Measurements from ENCODE around the gene LRP10.
A peak's percentile ranks its signal among the peaks of the same experiment; 100 is the strongest.
"Not testable (repeated sequence)": the region's sequence is repeated elsewhere in the genome, so short reads cannot be mapped to it uniquely, and the experiment has no call there.

LRP10 gene

GRCh38 chr14:22871224-22872032, at the start of gene LRP10:
Gene LRP10 (plus strand): TSS chr14:22871740. CDS start chr14:22872304, 564 bp downstream.
- Mint-ChIP-seq H3K27me3 (no peaks in the 10 kb centered on the region), H3K36me3 (ENCODE audit: low read depth) (peaks cover 15% of the 10 kb centered on the region)

GRCh38 chr14:22822016-22822570, 49.4 kb upstream of the LRP10 start:
- H3K4me3 Mint-ChIP-seq = peak overlapping the region; percentile 72
- H3K9me3 Mint-ChIP-seq = no peaks in the 10 kb centered on the region
- H3K27me3 Mint-ChIP-seq = peaks cover 10% of the 10 kb centered on the region
- no peaks in the 10 kb centered on the region for H3K36me3 Mint-ChIP-seq (ENCODE audit: low read depth)
- peaks cover 39% of the 10 kb centered on the region for H3K4me1 Mint-ChIP-seq (ENCODE audit: low read depth)
- no peak overlapping the region for H3K27ac Mint-ChIP-seq

More at GRCh38 chr14:22871224-22872032, at the start of gene LRP10:
- H3K27ac Mint-ChIP-seq = peak within 1 kb of the TSS; percentile 96
- no peaks in the 10 kb centered on the region for H3K9me3 Mint-ChIP-seq
- H3K4me3 Mint-ChIP-seq = peak within 1 kb of the TSS; percentile 91
- H3K4me1 Mint-ChIP-seq (ENCODE audit: low read depth) = peaks cover 33% of the 10 kb centered on the region

DNA sequence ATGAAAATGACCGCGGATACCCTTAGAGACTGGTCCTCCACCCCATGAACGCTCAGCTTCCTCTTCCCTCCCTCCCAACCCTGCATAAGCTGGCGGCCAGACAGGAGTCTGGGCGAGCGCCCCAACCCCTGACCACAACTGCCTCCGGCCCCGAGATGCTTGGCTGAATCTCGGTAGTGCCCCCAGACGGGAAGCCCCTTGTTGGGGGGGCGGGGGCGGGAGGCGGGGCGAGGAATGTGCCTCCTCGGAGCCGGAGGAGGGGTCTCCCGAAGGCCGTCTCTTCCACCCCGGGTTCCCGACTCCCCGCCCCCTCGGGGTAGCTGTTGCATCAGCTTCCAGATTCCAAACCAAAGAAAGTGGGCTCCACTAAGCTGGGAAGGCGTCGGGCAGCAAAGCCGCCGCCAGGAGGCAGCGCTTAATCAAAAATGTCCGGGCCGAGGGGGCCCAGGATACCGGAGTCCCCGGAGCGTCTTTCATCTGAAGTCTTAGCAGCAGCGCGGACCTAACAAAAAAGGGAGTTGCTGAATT, 48.9 kb upstream of the LRP10 start:
- Mint-ChIP-seq H3K9me3 (no peaks in the 10 kb centered on the region), H3K27ac (no peak overlapping the region), H3K4me3 (peak overlapping the region; percentile 72)

DNA sequence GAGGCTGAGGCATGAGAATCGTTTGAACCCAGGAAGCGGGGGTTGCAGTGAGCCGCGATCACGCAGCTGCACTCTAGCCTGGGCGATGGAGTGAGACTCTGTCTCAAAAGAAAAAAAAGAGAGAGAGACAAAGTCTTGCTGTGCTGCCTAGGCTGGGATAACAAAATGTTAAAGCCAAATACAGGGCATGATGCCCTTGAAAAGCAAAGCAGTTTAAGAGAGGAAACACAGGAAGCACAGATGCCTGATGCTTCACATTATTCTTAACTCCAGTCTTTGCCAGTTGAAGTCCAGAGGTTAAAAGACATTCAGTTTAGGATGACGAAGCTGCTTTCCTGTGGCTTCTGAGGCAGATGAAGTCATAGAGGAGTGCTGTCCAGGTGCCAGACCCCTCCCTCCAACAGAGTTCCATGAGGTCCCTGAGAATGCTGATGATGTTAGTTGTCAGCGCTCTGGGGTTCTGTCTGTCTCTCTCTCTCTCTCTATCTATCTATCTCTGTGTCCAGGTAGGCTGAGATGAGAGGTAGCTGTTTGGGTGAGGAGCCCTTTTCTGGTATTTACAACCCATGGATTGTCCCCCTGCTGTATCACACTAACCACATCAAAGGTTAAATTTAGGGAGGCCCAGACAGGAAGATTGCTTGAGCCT, 46.7 kb upstream of the LRP10 start:
- peak overlapping the region; percentile 8 for H3K4me3 Mint-ChIP-seq
- no peak overlapping the region for H3K27ac Mint-ChIP-seq
- H3K27me3 Mint-ChIP-seq = peaks cover 10% of the 10 kb centered on the region
- H3K9me3 Mint-ChIP-seq = no peaks in the 10 kb centered on the region
- no peaks in the 10 kb centered on the region for H3K36me3 Mint-ChIP-seq (ENCODE audit: low read depth)
- peaks cover 38% of the 10 kb centered on the region for H3K4me1 Mint-ChIP-seq (ENCODE audit: low read depth)

More for the DNA sequence above, 48.9 kb upstream of the LRP10 start:
- Mint-ChIP-seq H3K27me3 (peaks cover 10% of the 10 kb centered on the region), H3K4me1 (ENCODE audit: low read depth) (peaks cover 39% of the 10 kb centered on the region), H3K36me3 (ENCODE audit: low read depth) (no peaks in the 10 kb centered on the region)

- not testable (repeated sequence) for H3K27me3 Mint-ChIP-seq, H3K9me3 Mint-ChIP-seq
- Mint-ChIP-seq H3K4me3 (peak overlapping the region; percentile 95), H3K36me3 (ENCODE audit: low read depth) (peaks cover 19% of the 10 kb centered on the region), H3K4me1 (ENCODE audit: low read depth) (peaks cover 41% of the 10 kb centered on the region), H3K27ac (peak overlapping the region; percentile 98)
Measured at GRCh38 chr14:22829076-22829660, 42.4 kb upstream of the LRP10 start.

DNA sequence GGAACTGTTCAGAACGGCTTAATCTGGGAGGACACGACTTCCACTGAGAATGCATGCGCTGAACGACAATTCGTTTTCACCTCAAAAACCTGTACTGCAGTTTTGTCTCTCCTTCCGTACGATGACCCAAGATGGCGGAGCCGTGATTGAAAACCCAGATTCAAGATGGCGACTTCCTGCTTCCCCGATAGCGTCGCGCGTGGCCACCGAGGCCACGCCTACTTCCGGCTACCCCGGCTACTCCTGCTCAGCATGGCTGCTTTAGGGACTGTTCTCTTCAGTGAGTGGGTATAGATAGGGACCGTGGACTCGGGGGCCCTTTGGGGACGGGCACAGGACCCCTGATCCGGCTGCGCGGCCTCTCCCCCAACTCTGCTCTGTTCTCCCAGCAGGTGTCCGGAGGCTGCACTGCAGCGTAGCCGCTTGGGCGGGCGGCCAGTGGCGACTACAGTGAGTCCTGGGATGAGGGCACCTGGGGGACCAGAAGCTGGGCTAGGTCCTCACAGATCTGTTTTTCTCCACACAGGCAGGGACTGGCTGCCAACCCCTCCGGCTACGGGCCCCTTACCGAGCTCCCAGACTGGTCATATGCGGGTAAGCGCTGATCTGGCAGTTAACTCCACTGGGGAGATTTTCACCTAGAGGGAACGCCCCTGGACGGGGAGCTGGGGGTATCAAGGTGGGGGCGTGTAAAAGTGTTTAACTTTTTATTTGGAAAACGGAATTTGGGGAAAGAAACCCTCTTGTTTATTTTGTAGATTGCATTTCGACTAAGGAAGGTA, 41.7 kb upstream of the LRP10 start, which contains the start of gene MRPL52:
Gene MRPL52, plus strand, starts transcription at position 227 of the 782 bp plus-strand sequence. Its CDS starts 26 bp downstream, at position 253.
- peaks cover 34% of the 10 kb centered on the region for H3K4me1 Mint-ChIP-seq (ENCODE audit: low read depth)
- no peaks in the 10 kb centered on the region for H3K9me3 Mint-ChIP-seq
- peak within 1 kb of the TSS; percentile 98 for H3K27ac Mint-ChIP-seq
- peaks cover 4% of the 10 kb centered on the region for H3K27me3 Mint-ChIP-seq
- peak within 1 kb of the TSS; percentile 95 for H3K4me3 Mint-ChIP-seq
- peaks cover 23% of the 10 kb centered on the region for H3K36me3 Mint-ChIP-seq (ENCODE audit: low read depth)

- H3K27me3 Mint-ChIP-seq = peaks cover 4% of the 10 kb centered on the region
- peak overlapping the region; percentile 95 for H3K4me3 Mint-ChIP-seq
- H3K9me3 Mint-ChIP-seq = no peaks in the 10 kb centered on the region
- H3K4me1 Mint-ChIP-seq (ENCODE audit: low read depth) = peaks cover 30% of the 10 kb centered on the region
- peaks cover 30% of the 10 kb centered on the region for H3K36me3 Mint-ChIP-seq (ENCODE audit: low read depth)
- H3K27ac Mint-ChIP-seq = peak overlapping the region; percentile 98
Measured at GRCh38 chr14:22830443-22831010, 41.0 kb upstream of the LRP10 start.

GRCh38 chr14:22835505-22835904, 36.0 kb upstream of the LRP10 start:
- peaks cover 39% of the 10 kb centered on the region for H3K4me1 Mint-ChIP-seq (ENCODE audit: low read depth)
- no peak overlapping the region for H3K4me3 Mint-ChIP-seq
- H3K9me3 Mint-ChIP-seq = no peaks in the 10 kb centered on the region
- peaks cover 13% of the 10 kb centered on the region for H3K27me3 Mint-ChIP-seq
- peaks cover 36% of the 10 kb centered on the region for H3K36me3 Mint-ChIP-seq (ENCODE audit: low read depth)
- H3K27ac Mint-ChIP-seq = peak overlapping the region; percentile 5

DNA sequence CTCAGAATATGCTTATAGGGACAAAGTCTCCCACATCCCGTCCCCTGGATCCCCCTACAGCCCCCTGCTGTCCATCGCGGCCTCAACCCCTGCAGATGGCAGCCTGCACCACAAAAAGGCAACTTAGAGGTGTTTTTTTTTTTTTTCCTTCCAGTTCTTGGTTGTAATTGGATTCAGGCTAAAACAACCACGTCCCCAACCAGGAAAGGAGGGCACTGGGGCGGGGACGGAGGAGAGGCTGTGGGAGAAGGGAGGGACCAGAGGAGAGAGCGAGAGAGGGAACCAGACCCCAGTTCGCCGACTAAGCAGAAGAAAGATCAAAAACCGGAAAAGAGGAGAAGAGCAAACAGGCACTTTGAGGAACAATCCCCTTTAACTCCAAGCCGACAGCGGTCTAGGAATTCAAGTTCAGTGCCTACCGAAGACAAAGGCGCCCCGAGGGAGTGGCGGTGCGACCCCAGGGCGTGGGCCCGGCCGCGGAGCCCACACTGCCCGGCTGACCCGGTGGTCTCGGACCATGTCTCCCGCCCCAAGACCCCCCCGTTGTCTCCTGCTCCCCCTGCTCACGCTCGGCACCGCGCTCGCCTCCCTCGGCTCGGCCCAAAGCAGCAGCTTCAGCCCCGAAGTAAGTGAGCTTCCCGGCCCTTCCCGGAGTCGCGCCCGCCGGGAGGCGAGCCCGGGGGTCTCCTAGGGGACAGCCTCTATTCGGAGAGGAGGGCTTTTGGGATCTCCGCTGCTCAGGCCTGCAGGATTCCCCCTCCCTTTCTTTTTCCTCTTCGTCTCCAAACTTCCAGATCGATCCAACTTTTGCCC, 35.0 kb upstream of the LRP10 start, which contains the start of gene MMP14:
Gene MMP14, plus strand, starts transcription at position 285 of the 813 bp plus-strand sequence. Its CDS starts 233 bp downstream, at position 518.
- peak within 1 kb of the TSS; percentile 72 for H3K4me3 Mint-ChIP-seq
- peak within 1 kb of the TSS; percentile 5 for H3K27ac Mint-ChIP-seq

GRCh38 chr14:22837114-22837749, 34.3 kb upstream of the LRP10 start:
- Mint-ChIP-seq H3K9me3 (no peaks in the 10 kb centered on the region), H3K4me1 (ENCODE audit: low read depth) (peaks cover 28% of the 10 kb centered on the region), H3K4me3 (peak overlapping the region; percentile 72), H3K27me3 (peaks cover 13% of the 10 kb centered on the region), H3K27ac (no peak overlapping the region), H3K36me3 (ENCODE audit: low read depth) (peaks cover 26% of the 10 kb centered on the region)

More for the DNA sequence above, 35.0 kb upstream of the LRP10 start, which contains the start of gene MMP14:
- Mint-ChIP-seq H3K9me3 (no peaks in the 10 kb centered on the region), H3K4me1 (ENCODE audit: low read depth) (peaks cover 30% of the 10 kb centered on the region), H3K36me3 (ENCODE audit: low read depth) (peaks cover 32% of the 10 kb centered on the region), H3K27me3 (peaks cover 13% of the 10 kb centered on the region)

- H3K4me1 Mint-ChIP-seq (ENCODE audit: low read depth) = peaks cover 28% of the 10 kb centered on the region
- H3K4me3 Mint-ChIP-seq = peak overlapping the region; percentile 48
- peaks cover 22% of the 10 kb centered on the region for H3K36me3 Mint-ChIP-seq (ENCODE audit: low read depth)
- H3K9me3 Mint-ChIP-seq = no peaks in the 10 kb centered on the region
- peak overlapping the region; percentile 45 for H3K27ac Mint-ChIP-seq
- peaks cover 13% of the 10 kb centered on the region for H3K27me3 Mint-ChIP-seq
Measured at GRCh38 chr14:22837750-22838538, 33.6 kb upstream of the LRP10 start.

- Mint-ChIP-seq H3K4me3 (no peak overlapping the region), H3K4me1 (ENCODE audit: low read depth) (peaks cover 28% of the 10 kb centered on the region), H3K27ac (no peak overlapping the region), H3K9me3 (no peaks in the 10 kb centered on the region), H3K27me3 (peaks cover 13% of the 10 kb centered on the region), H3K36me3 (ENCODE audit: low read depth) (peaks cover 22% of the 10 kb centered on the region)
Measured at GRCh38 chr14:22838631-22839041, 32.9 kb upstream of the LRP10 start.

Data from stimulated activated naive CD8-positive, alpha-beta T cell treated with anti-CD3 and anti-CD28 coated beads, Interleukin-15, Interleukin-2, amounts not matched to agents 100 ng/mL and 50 ng/mL, for 24 hours (primary cell).